Measurements from ENCODE around the gene CST4. TPM values are rescaled to one million over a fixed set of nuclear protein-coding genes. Genes with fewer than 3 reads are reported as not detected.

CST4 gene
- total and polyA plus RNA-seq, 8 donors: not detected

DNA sequence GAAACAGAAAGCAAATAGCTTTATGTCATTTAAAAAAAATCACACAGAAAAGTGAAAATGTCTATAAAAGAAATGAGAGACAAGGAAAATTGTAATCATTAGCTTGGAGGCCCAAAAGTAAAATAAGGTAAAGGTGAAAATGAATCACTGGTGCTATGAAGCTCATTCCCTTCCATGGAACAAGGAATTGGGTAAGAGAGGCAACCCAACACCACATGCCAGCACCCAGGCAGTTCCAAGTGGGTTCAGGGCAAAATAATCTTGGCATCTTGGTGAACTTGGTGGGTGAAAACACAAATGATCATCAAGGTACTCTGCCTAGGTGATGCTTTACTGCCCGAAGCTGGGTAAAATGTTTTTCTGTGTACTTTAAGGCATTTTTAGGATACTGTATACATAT, 16.7 kb downstream of the CST4 start:
- no peaks in the 10 kb centered on the region for H3K36me3 ChIP-seq
- H3K9me3 ChIP-seq: no peaks in the 10 kb centered on the region
- DNase-seq (no peak), ATAC-seq (no peak)
- H3K4me1 ChIP-seq: no peaks in the 10 kb centered on the region
- no peak overlapping the region for H3K4me3 ChIP-seq
- TF ChIP-seq, protein P1, sequence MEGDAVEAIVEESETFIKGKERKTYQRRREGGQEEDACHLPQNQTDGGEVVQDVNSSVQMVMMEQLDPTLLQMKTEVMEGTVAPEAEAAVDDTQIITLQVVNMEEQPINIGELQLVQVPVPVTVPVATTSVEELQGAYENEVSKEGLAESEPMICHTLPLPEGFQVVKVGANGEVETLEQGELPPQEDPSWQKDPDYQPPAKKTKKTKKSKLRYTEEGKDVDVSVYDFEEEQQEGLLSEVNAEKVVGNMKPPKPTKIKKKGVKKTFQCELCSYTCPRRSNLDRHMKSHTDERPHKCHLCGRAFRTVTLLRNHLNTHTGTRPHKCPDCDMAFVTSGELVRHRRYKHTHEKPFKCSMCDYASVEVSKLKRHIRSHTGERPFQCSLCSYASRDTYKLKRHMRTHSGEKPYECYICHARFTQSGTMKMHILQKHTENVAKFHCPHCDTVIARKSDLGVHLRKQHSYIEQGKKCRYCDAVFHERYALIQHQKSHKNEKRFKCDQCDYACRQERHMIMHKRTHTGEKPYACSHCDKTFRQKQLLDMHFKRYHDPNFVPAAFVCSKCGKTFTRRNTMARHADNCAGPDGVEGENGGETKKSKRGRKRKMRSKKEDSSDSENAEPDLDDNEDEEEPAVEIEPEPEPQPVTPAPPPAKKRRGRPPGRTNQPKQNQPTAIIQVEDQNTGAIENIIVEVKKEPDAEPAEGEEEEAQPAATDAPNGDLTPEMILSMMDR (IDR thresholded peaks at IDR 0.05): no peak
- H3K27me3 ChIP-seq: peaks cover 0 to 7% of the 10 kb centered on the region in 2 donors
- no peak overlapping the region for H3K27ac ChIP-seq
- intact Hi-C loops (cut with DNase I): no loop called here

DNA sequence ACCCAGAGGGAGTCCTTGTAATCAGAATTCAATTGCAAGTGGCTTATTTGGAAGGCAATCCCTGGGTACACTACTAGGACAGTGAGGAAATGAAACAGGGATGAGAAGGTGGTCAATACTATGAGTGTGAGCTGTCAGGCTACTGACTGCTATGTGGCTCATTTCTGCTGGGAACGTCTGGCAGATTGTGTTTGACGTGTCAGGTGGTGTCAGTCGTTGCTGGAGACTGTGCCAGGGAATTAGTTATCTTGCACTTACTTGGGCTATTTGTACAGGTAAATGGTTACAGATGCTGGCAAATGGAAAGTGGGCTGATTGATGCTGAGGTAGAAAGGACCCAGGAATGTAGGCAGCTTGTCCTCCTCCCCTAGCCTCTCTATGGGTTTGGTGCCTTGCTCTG, 17.4 kb downstream of the CST4 start:
- ATAC-seq: no peak
- Histone ChIP-seq H3K4me3 (no peak overlapping the region), H3K9me3 (no peaks in the 10 kb centered on the region), H3K27ac (no peak overlapping the region), H3K27me3 (peaks cover 0 to 7% of the 10 kb centered on the region in 2 donors), H3K36me3 (no peaks in the 10 kb centered on the region), H3K4me1 (no peaks in the 10 kb centered on the region)
- no peak for DNase-seq
- intact Hi-C loops (cut with DNase I): no loop called here
- TF ChIP-seq, protein P1 (IDR thresholded peaks at IDR 0.05): no peak

DNA sequence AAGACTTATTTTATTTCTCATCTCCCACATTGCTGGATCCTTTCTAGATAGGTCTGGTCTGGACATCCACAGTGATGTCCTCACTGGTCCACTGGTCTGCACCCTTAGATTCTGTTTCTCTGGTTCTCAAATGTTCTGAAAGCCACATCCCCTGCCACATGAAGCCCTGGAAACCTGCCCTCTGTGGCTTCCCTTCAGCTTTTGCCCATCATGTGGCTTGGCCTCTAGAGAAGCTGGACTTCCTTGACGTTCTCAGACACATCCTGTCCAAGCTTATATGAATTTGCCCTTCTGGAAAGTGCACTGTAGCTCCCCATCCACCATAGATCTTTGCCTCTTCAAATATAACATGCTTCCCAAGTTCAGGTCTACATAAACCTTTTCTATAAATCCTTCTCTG, 18.5 kb downstream of the CST4 start:
- Histone ChIP-seq H3K4me1 (no peaks in the 10 kb centered on the region), H3K9me3 (no peaks in the 10 kb centered on the region), H3K4me3 (no peak overlapping the region), H3K27ac (no peak overlapping the region), H3K36me3 (no peaks in the 10 kb centered on the region), H3K27me3 (peaks cover 0 to 7% of the 10 kb centered on the region in 2 donors)
- DNase-seq: no peak
- intact Hi-C loops (cut with DNase I): no loop called here
- ATAC-seq: no peak
- TF ChIP-seq, protein P1 (IDR thresholded peaks at IDR 0.05): no peak

DNA sequence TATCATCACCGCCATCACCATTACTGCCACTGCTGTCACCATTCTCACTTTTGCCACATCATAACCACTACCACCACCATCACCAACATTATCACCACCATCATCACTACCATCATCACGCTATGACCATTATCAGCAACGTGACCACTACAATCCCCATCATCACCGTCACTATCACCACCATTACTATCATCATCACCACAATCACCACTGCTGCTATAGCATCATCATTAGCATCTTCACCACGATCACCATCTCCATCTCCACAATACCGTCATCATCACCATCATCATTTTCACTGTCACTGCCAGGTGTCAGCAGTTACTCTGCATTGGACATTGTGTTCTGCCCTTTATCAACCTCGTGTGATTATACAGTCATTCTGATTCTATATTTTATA, 19.0 kb downstream of the CST4 start:
- ATAC-seq: no peak
- Histone ChIP-seq H3K27ac (no peak overlapping the region), H3K4me1 (no peaks in the 10 kb centered on the region), H3K4me3 (no peak overlapping the region), H3K9me3 (no peaks in the 10 kb centered on the region), H3K36me3 (no peaks in the 10 kb centered on the region), H3K27me3 (peaks cover 0 to 7% of the 10 kb centered on the region in 2 donors)
- TF ChIP-seq, protein P1 (IDR thresholded peaks at IDR 0.05): no peak
- DNase-seq: no peak
- intact Hi-C loops (cut with DNase I): no loop called here

DNA sequence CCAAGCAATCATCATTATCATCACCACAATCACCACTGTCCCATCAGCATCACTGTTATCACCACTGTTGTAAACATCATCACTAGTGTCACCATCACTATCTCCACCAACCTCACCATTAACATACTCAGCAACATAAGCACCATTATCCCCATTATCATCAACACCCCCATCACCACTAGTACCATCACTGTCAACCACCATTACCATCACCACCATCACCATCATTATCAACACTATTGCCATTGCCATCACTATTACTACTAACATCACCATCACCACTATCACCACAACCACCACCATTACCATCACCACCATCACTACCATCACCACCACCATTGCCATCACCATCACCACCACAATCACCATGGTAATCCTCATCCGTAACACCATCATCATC, 19.5 kb downstream of the CST4 start:
- Histone ChIP-seq H3K27ac (no peak overlapping the region), H3K36me3 (no peaks in the 10 kb centered on the region), H3K9me3 (no peaks in the 10 kb centered on the region), H3K4me1 (no peaks in the 10 kb centered on the region), H3K4me3 (no peak overlapping the region), H3K27me3 (peaks cover 0 to 7% of the 10 kb centered on the region in 2 donors)
- intact Hi-C loops (cut with DNase I): no loop called here
- TF ChIP-seq, protein P1 (IDR thresholded peaks at IDR 0.05): no peak
- no peak for DNase-seq
- ATAC-seq: no peak

Data from left lung (tissue), 10 donors.